ENCODE results near the gene HDAC4. TPM values are rescaled to one million over a fixed set of nuclear protein-coding genes. Genes with fewer than 3 reads are reported as not detected.
A peak's percentile ranks its signal among the peaks of the same experiment; 100 is the strongest.

The HDAC4 gene
- total RNA-seq, 1 donor from 2014 or later, result 46.2 TPM

DNA sequence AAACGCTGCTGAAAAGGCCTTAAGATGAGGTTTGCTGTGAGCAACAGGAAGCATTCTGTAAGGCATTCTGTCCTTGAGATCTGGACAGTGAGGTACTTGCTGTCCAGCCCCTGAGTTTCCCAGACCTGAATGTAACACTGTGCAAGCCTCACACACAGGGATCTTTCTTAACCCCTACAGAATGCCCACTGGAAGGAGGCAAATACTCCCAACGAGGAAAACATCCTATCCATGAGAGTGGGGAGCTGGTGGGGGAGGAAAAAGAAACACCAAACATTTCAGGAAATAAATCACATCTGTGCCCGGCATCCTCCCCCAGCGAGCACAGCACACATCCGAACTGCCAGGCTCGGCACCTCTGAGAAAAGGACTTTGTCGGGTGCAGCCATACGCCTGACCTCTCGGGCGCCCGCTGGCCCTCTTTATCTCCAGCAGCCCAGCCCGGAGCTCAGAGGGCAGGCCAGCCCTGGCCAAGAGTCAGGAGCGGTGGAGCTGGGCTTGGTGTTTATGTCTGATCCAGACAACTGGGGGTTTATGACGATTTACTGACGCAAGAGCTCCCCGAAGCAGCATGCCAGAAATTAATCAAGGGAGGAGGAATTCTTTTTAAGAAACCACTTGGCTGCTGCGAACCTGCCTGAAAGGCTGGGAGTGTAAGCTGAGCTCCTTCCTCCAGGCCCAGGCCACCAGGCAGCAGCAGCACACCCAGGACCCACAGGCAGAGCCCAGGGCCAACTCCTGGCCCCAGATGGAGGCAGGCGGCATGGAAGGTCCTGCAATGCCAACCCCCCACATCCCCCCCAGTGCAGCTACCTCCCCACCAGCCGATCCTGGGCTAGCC, 72.2 kb downstream of the HDAC4 start:
- no peak overlapping the region for H3K4me3 Mint-ChIP-seq (ENCODE audit: low read depth)
- TF ChIP-seq, protein P1, sequence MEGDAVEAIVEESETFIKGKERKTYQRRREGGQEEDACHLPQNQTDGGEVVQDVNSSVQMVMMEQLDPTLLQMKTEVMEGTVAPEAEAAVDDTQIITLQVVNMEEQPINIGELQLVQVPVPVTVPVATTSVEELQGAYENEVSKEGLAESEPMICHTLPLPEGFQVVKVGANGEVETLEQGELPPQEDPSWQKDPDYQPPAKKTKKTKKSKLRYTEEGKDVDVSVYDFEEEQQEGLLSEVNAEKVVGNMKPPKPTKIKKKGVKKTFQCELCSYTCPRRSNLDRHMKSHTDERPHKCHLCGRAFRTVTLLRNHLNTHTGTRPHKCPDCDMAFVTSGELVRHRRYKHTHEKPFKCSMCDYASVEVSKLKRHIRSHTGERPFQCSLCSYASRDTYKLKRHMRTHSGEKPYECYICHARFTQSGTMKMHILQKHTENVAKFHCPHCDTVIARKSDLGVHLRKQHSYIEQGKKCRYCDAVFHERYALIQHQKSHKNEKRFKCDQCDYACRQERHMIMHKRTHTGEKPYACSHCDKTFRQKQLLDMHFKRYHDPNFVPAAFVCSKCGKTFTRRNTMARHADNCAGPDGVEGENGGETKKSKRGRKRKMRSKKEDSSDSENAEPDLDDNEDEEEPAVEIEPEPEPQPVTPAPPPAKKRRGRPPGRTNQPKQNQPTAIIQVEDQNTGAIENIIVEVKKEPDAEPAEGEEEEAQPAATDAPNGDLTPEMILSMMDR (IDR thresholded peaks at IDR 0.05; ENCODE audit: unreplicated experiment), result no peak
- DNase-seq (ENCODE audit: low spot score, unreplicated experiment), result no peak
- peak overlapping the region; percentile 59 for H3K27ac Mint-ChIP-seq
- H3K4me1 Mint-ChIP-seq (ENCODE audit: low read depth), result peaks cover 19% of the 10 kb centered on the region
- H3K9me3 Mint-ChIP-seq (ENCODE audit: low read depth), result no peaks in the 10 kb centered on the region
- H3K27me3 Mint-ChIP-seq, result no peaks in the 10 kb centered on the region
- H3K36me3 Mint-ChIP-seq (ENCODE audit: insufficient read depth), result peaks cover 1% of the 10 kb centered on the region

DNA sequence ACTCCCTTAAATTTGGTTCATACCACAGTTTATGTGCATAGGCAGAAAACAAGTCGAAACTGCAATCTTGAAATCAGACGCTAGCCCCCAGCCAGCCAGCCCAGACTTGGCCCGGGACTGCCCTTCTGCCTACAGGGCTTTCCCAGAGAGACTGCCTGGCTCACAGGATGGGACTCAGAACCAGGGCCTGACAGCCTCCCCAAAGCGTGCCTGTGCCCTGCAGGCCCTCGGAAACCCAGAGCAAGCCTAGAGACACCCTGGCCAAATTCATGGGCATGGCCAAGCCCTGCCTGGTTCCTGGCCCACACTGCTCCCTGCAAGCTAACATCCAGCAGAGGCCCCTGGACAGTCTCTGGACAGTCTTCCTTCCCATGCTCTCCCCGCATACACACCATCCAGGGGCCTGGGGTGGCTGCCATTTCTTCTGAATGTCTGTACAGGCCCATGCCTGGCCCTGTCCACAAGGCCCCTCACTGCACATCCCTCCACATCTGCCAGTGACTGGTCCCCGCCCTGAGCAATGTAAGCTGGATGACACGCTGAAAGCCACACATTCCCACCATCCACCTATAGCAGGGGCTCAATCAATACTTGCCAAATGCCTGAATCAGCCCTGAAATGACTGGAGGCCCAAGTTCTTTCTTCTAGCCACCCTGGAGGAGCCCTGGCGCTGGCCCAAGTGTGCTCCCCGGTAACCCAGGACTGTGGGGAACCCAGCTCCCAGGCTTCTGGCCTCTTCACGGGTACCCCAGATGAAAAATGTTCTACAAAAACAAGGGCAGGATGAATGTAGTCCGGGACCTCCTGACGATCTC, 73.1 kb downstream of the HDAC4 start:
- TF ChIP-seq, protein P1 (IDR thresholded peaks at IDR 0.05; ENCODE audit: unreplicated experiment), result no peak
- Mint-ChIP-seq H3K4me1 (ENCODE audit: low read depth) (peaks cover 19% of the 10 kb centered on the region), H3K4me3 (ENCODE audit: low read depth) (no peak overlapping the region), H3K27me3 (no peaks in the 10 kb centered on the region), H3K9me3 (ENCODE audit: low read depth) (no peaks in the 10 kb centered on the region), H3K27ac (peak overlapping the region; percentile 51), H3K36me3 (ENCODE audit: insufficient read depth) (peaks cover 1% of the 10 kb centered on the region)
- DNase-seq (ENCODE audit: low spot score, unreplicated experiment), result no peak

DNA sequence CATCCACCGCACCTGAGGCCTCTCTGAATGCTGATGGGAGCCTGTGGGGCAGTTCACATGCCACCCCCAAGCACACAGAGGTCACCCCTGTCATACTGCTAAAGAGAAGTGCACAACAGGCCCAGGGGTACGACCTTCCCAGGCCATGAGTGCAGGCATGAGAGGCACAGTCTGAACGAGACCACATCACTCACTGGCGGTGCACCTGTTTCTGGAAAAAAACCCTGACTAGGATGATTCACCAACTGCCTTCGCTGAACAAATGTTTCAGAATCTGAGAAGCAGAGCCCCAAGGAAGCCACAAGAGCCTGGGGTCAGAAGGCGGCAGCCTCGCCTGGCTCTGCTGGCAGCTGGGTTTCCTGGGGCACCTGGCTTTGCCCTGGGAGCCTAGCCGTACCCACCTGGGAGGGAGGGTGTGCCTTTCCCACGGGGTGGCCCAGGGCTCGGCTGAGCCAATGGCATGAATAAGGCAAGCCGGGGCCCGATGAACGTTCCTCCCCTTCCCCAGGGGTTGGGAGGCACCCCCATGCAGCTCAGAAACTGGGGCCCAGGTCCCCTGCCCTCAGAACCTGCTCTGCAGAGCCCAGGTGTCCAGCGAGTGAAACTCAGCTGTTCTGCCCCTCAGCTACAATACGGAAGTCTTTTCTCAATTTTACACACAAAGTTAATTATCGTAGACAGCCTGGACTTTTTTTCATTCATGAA, 73.8 kb downstream of the HDAC4 start:
- no peaks in the 10 kb centered on the region for H3K9me3 Mint-ChIP-seq (ENCODE audit: low read depth)
- TF ChIP-seq, protein P1 (IDR thresholded peaks at IDR 0.05; ENCODE audit: unreplicated experiment), result no peak
- peaks cover 19% of the 10 kb centered on the region for H3K4me1 Mint-ChIP-seq (ENCODE audit: low read depth)
- H3K4me3 Mint-ChIP-seq (ENCODE audit: low read depth), result no peak overlapping the region
- H3K27ac Mint-ChIP-seq, result no peak overlapping the region
- DNase-seq (ENCODE audit: low spot score, unreplicated experiment), result no peak
- no peaks in the 10 kb centered on the region for H3K27me3 Mint-ChIP-seq
- peaks cover 1% of the 10 kb centered on the region for H3K36me3 Mint-ChIP-seq (ENCODE audit: insufficient read depth)

DNA sequence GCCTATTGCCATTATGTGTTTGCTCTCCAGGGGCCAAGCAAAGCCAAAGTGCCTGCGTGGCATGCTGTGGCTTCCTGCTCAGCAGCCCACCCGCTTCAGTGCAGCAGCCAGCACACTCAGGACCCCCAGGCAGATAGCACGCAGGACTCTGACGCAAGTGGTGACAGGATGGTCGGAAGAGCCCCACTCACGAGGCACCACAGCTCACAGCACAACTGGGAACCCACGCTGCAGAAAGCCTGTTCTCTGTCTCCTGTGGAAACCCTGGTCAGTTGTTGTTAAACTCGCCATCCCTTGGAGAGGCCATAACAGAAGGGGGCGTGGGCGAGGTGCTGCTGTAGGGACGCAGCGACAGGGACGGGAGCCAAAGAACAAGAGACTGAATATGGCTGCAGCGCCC, 76.4 kb downstream of the HDAC4 start:
- Mint-ChIP-seq H3K4me3 (ENCODE audit: low read depth) (no peak overlapping the region), H3K27me3 (no peaks in the 10 kb centered on the region)

More for the DNA sequence above, 76.4 kb downstream of the HDAC4 start:
- TF ChIP-seq, protein P1 (IDR thresholded peaks at IDR 0.05; ENCODE audit: unreplicated experiment), result no peak
- peaks cover 20% of the 10 kb centered on the region for H3K4me1 Mint-ChIP-seq (ENCODE audit: low read depth)
- no peak for DNase-seq (ENCODE audit: low spot score, unreplicated experiment)
- peaks cover 5% of the 10 kb centered on the region for H3K36me3 Mint-ChIP-seq (ENCODE audit: insufficient read depth)
- no peaks in the 10 kb centered on the region for H3K9me3 Mint-ChIP-seq (ENCODE audit: low read depth)
- H3K27ac Mint-ChIP-seq, result peak overlapping the region; percentile 25
